ENCODE measurements around the gene SLC52A3.
"Not testable (repeated sequence)": the region's sequence is repeated elsewhere in the genome, so short reads cannot be mapped to it uniquely, and the experiment has no call there.

DNA sequence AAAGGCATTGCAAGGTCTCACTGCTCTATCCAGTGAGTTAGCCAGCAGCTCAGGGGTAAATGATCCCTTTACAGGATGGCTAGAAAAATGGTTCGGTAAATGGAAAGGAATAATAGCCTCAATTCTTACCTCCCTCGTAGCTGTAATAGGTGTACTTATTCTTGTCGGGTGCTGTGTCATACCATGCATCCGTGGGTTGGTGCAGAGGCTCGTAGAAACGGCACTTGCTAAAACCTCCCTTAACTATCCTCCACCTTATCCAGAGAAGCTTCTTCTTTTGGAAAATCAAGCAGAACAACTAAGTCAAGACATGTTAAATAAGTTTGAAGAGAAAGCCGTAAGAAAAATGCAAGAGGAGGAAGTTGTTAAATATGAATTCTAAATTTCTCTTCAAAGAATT lies 31.7 kb upstream of the SLC52A3 start:
- TF ChIP-seq POLR2A, EP300 (IDR thresholded peaks at IDR 0.05): not testable (repeated sequence)
- TF ChIP-seq, protein P1, sequence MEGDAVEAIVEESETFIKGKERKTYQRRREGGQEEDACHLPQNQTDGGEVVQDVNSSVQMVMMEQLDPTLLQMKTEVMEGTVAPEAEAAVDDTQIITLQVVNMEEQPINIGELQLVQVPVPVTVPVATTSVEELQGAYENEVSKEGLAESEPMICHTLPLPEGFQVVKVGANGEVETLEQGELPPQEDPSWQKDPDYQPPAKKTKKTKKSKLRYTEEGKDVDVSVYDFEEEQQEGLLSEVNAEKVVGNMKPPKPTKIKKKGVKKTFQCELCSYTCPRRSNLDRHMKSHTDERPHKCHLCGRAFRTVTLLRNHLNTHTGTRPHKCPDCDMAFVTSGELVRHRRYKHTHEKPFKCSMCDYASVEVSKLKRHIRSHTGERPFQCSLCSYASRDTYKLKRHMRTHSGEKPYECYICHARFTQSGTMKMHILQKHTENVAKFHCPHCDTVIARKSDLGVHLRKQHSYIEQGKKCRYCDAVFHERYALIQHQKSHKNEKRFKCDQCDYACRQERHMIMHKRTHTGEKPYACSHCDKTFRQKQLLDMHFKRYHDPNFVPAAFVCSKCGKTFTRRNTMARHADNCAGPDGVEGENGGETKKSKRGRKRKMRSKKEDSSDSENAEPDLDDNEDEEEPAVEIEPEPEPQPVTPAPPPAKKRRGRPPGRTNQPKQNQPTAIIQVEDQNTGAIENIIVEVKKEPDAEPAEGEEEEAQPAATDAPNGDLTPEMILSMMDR (IDR thresholded peaks at IDR 0.05) = not testable (repeated sequence)
